ENCODE results near the gene NOL11.

NOL11 gene

GRCh38 chr17:67729903-67730302 is 12.2 kb downstream of the NOL11 start:
- Histone ChIP-seq H4K20me1 (ENCODE audit: control insufficient read depth, insufficient read depth, low read depth, low read length) (no peaks in the 10 kb centered on the region), H3K4me1 (ENCODE audit: control insufficient read depth, low read length) (no peaks in the 10 kb centered on the region), H3K79me2 (ENCODE audit: control insufficient read depth, low read length) (peaks cover 74% of the 10 kb centered on the region)

DNA sequence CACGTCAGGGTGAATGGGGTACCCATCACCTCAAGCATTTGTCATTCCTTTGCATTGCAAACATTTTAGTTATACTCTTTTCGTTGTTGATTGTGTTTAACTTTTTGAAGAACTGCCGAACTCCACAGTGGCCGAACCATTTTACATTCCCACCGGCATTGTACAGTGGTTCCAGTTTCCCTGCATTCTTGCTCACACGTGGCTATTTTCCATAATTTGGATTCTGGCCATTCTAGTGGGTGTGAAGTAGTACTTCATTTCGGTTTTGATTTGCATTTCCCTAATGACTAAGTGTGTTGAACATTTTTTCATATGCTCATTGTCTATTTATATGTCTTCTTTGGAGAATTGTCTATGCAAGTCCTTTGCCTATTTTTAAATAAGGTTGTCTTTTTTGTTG is 13.0 kb downstream of the NOL11 start:
- H3F3A ChIP-seq (ENCODE audit: control insufficient read depth, insufficient read depth) = no peaks in the 10 kb centered on the region
- no peaks in the 10 kb centered on the region for H3K27me3 ChIP-seq (ENCODE audit: control insufficient read depth, low read length)
- H3K9me3 ChIP-seq (ENCODE audit: control insufficient read depth, insufficient read depth, low read length) = no peaks in the 10 kb centered on the region
- TF ChIP-seq EZH2phosphoT487 (IDR thresholded peaks at IDR 0.05; ENCODE audit: borderline replicate concordance, low read length) = no peak
- TF ChIP-seq, protein P1, sequence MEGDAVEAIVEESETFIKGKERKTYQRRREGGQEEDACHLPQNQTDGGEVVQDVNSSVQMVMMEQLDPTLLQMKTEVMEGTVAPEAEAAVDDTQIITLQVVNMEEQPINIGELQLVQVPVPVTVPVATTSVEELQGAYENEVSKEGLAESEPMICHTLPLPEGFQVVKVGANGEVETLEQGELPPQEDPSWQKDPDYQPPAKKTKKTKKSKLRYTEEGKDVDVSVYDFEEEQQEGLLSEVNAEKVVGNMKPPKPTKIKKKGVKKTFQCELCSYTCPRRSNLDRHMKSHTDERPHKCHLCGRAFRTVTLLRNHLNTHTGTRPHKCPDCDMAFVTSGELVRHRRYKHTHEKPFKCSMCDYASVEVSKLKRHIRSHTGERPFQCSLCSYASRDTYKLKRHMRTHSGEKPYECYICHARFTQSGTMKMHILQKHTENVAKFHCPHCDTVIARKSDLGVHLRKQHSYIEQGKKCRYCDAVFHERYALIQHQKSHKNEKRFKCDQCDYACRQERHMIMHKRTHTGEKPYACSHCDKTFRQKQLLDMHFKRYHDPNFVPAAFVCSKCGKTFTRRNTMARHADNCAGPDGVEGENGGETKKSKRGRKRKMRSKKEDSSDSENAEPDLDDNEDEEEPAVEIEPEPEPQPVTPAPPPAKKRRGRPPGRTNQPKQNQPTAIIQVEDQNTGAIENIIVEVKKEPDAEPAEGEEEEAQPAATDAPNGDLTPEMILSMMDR (IDR thresholded peaks at IDR 0.05; ENCODE audit: low read depth, low read length, poor library complexity, severe bottlenecking) = no peak
- H3K79me2 ChIP-seq (ENCODE audit: control insufficient read depth, low read length) = peaks cover 73% of the 10 kb centered on the region
- H3K4me2 ChIP-seq (ENCODE audit: low read length) = no peak overlapping the region
- H3K9me2 ChIP-seq (replicated peaks; ENCODE audit: control insufficient read depth, low read length) = no peaks in the 10 kb centered on the region
- H4K20me1 ChIP-seq (ENCODE audit: control insufficient read depth, insufficient read depth, low read depth, low read length) = no peaks in the 10 kb centered on the region
- H3K27ac ChIP-seq (ENCODE audit: low read depth, low read length) = no peak overlapping the region
- H3K4me3 ChIP-seq (ENCODE audit: low read length) = no peak overlapping the region
- H3K36me3 ChIP-seq (ENCODE audit: control insufficient read depth, low read length) = peaks cover 90% of the 10 kb centered on the region
- no peaks in the 10 kb centered on the region for H3K4me1 ChIP-seq (ENCODE audit: control insufficient read depth, low read length)

More at GRCh38 chr17:67729903-67730302, 12.2 kb downstream of the NOL11 start:
- no peak overlapping the region for H3K4me3 ChIP-seq (ENCODE audit: low read length)
- H3K27me3 ChIP-seq (ENCODE audit: control insufficient read depth, low read length) = no peaks in the 10 kb centered on the region
- peaks cover 91% of the 10 kb centered on the region for H3K36me3 ChIP-seq (ENCODE audit: control insufficient read depth, low read length)
- no peaks in the 10 kb centered on the region for H3K9me3 ChIP-seq (ENCODE audit: control insufficient read depth, insufficient read depth, low read length)
- H3K4me2 ChIP-seq (ENCODE audit: low read length) = no peak overlapping the region
- H3K27ac ChIP-seq (ENCODE audit: low read depth, low read length) = no peak overlapping the region
- no peaks in the 10 kb centered on the region for H3F3A ChIP-seq (ENCODE audit: control insufficient read depth, insufficient read depth)
- TF ChIP-seq, protein P1 (IDR thresholded peaks at IDR 0.05; ENCODE audit: low read depth, low read length, poor library complexity, severe bottlenecking) = no peak
- TF ChIP-seq EZH2phosphoT487 (IDR thresholded peaks at IDR 0.05; ENCODE audit: borderline replicate concordance, low read length) = no peak
- no peaks in the 10 kb centered on the region for H3K9me2 ChIP-seq (replicated peaks; ENCODE audit: control insufficient read depth, low read length)

DNA sequence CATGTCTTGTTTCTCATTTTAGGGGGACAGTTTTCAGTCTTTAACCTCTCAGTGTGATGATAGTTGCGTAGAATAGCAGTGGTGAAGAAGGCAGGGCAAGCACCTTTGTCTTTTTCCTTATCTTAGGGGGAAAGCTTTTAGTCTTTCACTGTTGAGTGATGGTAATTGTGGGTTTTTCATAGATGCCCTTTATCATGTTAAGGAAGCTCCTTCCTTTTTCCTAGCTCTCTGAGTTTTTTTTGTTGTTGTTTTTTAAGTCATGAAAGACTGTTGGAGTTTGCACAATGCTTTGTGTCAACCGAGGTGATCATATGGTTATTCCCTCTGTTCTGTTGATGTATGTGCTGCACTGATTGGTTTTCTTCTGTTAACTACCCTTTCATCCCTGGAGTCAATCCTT is 15.7 kb downstream of the NOL11 start:
- H3K4me3 ChIP-seq (ENCODE audit: low read length) = no peak overlapping the region
- no peaks in the 10 kb centered on the region for H3F3A ChIP-seq (ENCODE audit: control insufficient read depth, insufficient read depth)
- no peak overlapping the region for H3K4me2 ChIP-seq (ENCODE audit: low read length)
- H3K4me1 ChIP-seq (ENCODE audit: control insufficient read depth, low read length) = no peaks in the 10 kb centered on the region
- no peaks in the 10 kb centered on the region for H3K9me3 ChIP-seq (ENCODE audit: control insufficient read depth, insufficient read depth, low read length)
- H3K9me2 ChIP-seq (replicated peaks; ENCODE audit: control insufficient read depth, low read length) = no peaks in the 10 kb centered on the region
- TF ChIP-seq, protein P1 (IDR thresholded peaks at IDR 0.05; ENCODE audit: low read depth, low read length, poor library complexity, severe bottlenecking) = no peak
- TF ChIP-seq EZH2phosphoT487 (IDR thresholded peaks at IDR 0.05; ENCODE audit: borderline replicate concordance, low read length) = no peak
- H3K27me3 ChIP-seq (ENCODE audit: control insufficient read depth, low read length) = no peaks in the 10 kb centered on the region
- H4K20me1 ChIP-seq (ENCODE audit: control insufficient read depth, insufficient read depth, low read depth, low read length) = no peaks in the 10 kb centered on the region
- H3K36me3 ChIP-seq (ENCODE audit: control insufficient read depth, low read length) = peaks cover 94% of the 10 kb centered on the region
- H3K79me2 ChIP-seq (ENCODE audit: control insufficient read depth, low read length) = peaks cover 57% of the 10 kb centered on the region
- H3K27ac ChIP-seq (ENCODE audit: low read depth, low read length) = no peak overlapping the region

Data from DOHH2 (cell line).